HG03139 (cell line): Measurements from ENCODE around the gene HOXB4.
"Not testable (repeated sequence)": the region's sequence is repeated elsewhere in the genome, so short reads cannot be mapped to it uniquely, and the experiment has no call there.

Experiments used
- ATAC-seq: cut with Tn5 transposase; IDR thresholded peaks from one replicate; pipeline ENCODE4 v1.9.1; 2021; ENCODE audit not compliant: unreplicated experiment

HOXB4 gene

DNA sequence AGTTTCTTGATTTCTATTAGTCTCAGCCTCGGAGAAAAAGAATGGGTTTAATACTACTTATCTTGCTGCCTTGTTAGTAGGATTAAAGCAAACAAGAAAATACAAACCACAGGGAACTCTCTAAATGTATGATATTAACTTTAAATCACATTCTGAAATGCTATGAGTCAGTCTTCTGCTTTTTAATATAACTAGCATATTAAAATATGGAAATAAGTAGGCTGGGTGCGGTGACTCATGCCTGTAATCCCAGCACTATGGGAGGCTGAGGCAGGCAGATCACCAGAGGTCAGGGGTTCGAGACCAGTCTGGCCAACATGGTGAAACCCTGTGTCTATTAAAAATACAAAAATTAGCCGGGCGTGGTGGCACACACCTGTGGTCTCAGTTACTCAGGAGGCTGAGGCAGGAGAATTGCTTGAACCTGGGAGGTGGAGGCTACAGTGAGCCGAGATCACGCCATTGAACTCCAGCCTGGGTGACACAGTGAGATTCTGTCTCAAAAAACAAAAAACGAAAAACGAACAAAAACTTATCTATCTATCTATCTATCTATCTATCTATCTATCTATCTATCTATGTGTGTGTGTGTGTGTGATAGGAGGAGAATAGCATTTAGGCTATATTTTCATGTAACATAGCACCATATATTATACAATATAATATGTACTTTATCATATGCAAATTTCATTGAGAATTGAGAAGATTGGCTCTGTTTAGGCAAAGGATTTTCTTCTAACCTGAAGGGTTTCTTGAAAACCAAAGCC, 42.2 kb downstream of the HOXB4 start:
- ATAC-seq = not testable (repeated sequence)

GRCh38 chr17:48532261-48532660, 45.9 kb downstream of the HOXB4 start:
- ATAC-seq = no peak

DNA sequence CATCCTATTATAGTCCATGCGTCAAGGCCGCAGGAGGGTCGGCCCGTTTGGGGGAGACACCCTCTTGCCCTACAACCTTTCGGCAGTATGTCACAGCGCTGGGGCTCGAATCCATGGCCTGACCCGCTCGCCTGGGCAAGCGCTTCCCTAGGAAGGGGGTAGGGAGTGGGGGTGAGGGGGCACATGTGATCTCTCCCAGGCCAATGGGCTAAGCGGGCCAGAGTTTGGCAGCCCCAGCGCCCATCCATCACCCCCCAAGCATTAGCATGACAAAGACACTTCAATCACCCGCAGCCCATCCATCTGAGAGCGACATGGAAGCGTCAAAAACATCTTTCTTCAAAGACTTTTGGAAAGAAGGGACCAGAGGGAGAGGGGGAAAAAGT, 47.3 kb downstream of the HOXB4 start, which contains the start of gene HOXB1:
HOXB1 (minus strand) TSS at position 125 of the 386 bp plus-strand sequence; CDS start at position 18, 107 bp downstream.
- no peak for ATAC-seq

DNA sequence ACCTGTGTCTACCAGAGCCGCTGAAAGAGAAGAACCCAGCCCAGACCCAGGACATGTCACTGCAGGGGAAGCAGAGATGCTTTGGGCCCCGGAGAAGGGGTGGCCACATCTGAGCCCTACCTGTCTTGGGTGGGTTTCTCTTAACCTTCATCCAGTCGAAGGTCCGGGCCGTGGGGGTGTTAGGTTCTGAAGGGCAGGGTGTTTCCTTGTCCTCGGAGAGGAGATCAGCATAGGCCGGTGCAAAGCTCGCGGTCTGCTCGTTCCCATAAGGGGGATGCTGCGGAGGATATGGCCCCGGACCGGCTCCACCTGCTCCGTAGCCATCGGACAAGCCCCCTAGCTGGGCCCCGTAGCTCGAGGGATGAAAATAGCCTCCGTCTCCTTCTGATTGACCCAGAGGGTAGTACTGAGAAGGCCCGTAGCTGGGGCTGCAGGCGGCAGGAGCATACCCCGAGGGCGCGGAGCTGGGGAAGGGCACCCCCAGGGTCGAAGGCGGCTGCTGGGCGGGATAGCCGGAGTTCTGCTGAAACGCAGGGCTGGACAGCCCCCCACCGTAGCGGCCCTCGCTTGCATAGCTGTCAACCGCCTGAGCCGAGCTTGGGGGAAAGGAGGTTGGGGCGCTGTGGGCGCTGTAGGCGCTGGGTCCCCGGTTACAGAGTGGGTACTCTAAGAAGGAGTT, 47.8 kb downstream of the HOXB4 start:
- no peak for ATAC-seq

DNA sequence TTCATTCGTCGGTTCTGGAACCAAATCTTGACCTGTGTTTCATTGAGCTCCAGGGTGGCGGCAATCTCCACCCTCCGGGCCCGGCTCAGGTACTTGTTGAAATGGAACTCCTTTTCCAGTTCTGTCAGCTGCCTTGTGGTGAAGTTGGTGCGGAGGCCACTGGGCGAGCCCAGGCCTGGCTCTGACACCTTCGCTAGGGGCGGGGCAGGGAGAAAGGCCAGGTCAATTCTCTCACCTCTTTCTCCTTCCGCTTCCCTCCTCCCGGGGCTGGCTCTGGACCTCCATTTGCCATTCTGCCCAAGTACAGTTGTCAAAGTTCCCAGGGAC, 48.5 kb downstream of the HOXB4 start:
- no peak for ATAC-seq

- ATAC-seq = no peak
Measured at GRCh38 chr17:48528936-48529682, 49.0 kb downstream of the HOXB4 start.

GRCh38 chr17:48528153-48528935, 49.8 kb downstream of the HOXB4 start:
- ATAC-seq = no peak

- no peak for ATAC-seq
Measured at GRCh38 chr17:48527547-48527932, 50.6 kb downstream of the HOXB4 start.

DNA sequence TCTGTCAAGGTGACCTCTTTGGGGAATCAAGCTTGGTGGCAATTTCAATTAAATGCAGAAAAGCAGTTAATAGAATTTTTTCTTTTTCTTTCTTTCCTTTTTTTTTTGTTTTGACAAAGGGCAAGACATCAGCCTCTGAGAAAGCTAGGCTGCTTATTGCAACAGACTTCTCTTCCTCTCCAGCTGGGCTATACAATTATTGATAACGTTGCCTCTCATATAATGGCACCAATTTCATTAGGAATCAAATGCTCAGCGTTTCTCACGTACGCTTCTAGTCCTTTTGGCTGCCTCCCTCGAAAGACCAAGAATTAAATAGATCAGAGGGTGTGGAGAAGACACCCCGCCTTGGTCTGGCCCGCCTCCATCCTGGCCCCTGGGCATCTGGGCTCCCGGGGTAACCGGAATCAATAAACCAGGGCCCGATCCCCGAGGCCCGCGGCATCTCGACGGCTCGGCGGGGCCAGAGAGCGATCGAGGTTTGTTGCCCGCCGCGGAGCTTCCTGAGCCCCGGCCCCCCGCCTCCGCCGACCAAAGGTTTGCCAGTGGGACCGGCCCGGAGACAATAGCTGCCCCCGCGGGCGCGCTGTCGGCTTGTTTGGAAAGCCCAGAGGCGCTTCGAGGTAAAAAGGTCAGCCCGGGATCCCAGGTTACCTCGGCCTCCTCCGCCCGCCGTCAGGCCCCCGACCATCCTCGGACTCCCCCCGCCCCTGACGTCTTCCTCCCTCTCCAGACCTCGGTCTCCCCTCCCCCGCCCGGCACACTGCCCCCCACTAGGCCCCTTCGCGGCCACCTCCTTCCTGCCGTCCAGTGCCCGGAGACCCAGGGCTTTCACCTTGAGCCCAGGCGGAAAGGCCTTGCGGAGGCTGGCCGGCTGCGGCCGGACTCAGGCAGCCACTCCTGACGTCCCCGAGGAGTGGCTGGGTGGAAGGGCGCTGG, 51.3 kb downstream of the HOXB4 start:
- no peak for ATAC-seq
